NB4 (cell line): Measurements from ENCODE around the gene CHN1.

Experiments used
- DNase-seq: peaks from one replicate; pipeline ENCODE4 v3.0.0; 2010; ENCODE audit warnings: low read depth
- H3K4me3 ChIP-seq: one replicate; pipeline ENCODE4 v1.5.1; 2011; ENCODE audit warnings: mild to moderate bottlenecking, low read depth, low read length, moderate library complexity
- MAX ChIP-seq: IDR thresholded peaks from 2 replicates; pipeline ENCODE4 v1.6.1; 2011; ENCODE audit warnings: low read depth, low read length
- MYC ChIP-seq: IDR thresholded peaks from 2 replicates; pipeline ENCODE4 v1.6.1; 2011; ENCODE audit warnings: low read depth, low read length
- POLR2A ChIP-seq: IDR thresholded peaks from 2 replicates; pipeline ENCODE4 v1.6.1; 2011; ENCODE audit warnings: mild to moderate bottlenecking; ENCODE audit not compliant: insufficient read length; ENCODE audit errors: extremely low read depth
- TF ChIP-seq, protein P1 (sequence below): IDR thresholded peaks from one replicate; pipeline ENCODE4 v1.5.1; 2012; ENCODE audit warnings: low read depth, low read length

CHN1 gene

GRCh38 chr2:174839662-174840061, 165.5 kb downstream of the CHN1 start:
- DNase-seq: no peak
- H3K4me3 ChIP-seq: no peak overlapping the region
- TF ChIP-seq, protein P1, sequence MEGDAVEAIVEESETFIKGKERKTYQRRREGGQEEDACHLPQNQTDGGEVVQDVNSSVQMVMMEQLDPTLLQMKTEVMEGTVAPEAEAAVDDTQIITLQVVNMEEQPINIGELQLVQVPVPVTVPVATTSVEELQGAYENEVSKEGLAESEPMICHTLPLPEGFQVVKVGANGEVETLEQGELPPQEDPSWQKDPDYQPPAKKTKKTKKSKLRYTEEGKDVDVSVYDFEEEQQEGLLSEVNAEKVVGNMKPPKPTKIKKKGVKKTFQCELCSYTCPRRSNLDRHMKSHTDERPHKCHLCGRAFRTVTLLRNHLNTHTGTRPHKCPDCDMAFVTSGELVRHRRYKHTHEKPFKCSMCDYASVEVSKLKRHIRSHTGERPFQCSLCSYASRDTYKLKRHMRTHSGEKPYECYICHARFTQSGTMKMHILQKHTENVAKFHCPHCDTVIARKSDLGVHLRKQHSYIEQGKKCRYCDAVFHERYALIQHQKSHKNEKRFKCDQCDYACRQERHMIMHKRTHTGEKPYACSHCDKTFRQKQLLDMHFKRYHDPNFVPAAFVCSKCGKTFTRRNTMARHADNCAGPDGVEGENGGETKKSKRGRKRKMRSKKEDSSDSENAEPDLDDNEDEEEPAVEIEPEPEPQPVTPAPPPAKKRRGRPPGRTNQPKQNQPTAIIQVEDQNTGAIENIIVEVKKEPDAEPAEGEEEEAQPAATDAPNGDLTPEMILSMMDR: no peak
- TF ChIP-seq POLR2A: no peak
- TF ChIP-seq MYC: no peak
- no peak for TF ChIP-seq MAX

DNA sequence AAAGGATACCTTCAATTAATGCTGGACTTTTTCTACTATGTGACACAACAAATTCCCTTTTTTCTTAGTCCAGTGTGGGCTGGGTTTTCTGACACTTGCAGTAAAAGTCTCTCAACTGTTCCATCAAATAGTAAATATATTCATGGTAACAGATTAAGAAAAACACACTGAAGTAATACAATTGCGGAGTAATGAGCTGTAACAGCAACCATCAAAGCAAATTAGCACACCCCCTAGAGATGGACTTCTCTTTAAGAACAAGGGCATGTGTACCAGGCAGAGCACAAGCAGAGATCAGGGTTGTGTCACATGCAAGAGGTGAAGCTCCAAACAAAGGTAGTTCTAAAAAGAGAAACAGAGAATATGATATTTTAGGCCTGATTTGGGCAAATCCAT, 168.2 kb downstream of the CHN1 start:
- TF ChIP-seq POLR2A: no peak
- TF ChIP-seq, protein P1: no peak
- DNase-seq: no peak
- no peak overlapping the region for H3K4me3 ChIP-seq

DNA sequence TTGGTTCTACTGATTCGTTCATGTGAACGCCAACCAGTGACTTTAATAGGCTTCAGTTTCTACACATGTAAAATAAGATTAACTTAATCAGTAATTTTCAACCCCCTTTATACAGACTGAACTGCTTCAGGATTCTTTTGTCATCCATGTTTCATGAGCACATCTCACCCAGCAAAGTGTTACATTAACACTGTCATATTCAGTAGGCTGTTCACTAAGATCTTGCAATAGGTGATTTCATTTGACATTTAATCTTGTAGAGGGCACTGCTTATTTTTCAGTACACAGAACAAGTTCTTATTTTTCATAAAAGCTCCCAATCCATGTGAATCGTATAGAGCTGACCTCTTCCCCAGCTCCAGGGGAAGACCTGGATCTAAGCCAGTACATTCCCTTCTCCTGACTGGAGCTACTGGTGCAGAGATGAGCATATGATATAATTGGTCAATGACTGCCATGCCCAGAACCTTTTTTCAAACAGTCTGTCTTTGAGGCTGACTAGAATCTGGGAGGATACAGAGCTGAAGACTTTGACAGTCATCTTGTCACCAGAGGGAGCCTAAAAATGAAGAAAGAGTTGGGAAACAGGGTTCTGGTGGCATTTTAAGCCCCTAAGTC, 168.7 kb downstream of the CHN1 start:
- no peak for TF ChIP-seq POLR2A
- TF ChIP-seq, protein P1: no peak
- no peak for TF ChIP-seq MAX
- no peak for TF ChIP-seq MYC
- no peak for DNase-seq
- no peak overlapping the region for H3K4me3 ChIP-seq

- no peak for TF ChIP-seq MAX
- TF ChIP-seq MYC: no peak
- TF ChIP-seq, protein P1: no peak
- no peak for TF ChIP-seq POLR2A
- no peak overlapping the region for H3K4me3 ChIP-seq
- DNase-seq: peak; percentile 33
Observed at GRCh38 chr2:174835797-174836255, 169.4 kb downstream of the CHN1 start.

- H3K4me3 ChIP-seq: no peak overlapping the region
- TF ChIP-seq MYC (no peak), MAX (no peak), POLR2A (no peak)
- TF ChIP-seq, protein P1: no peak
- no peak for DNase-seq
Observed at GRCh38 chr2:174833737-174834136, 171.4 kb downstream of the CHN1 start.

GRCh38 chr2:174830561-174830960, 174.6 kb downstream of the CHN1 start:
- no peak overlapping the region for H3K4me3 ChIP-seq
- no peak for DNase-seq
- TF ChIP-seq, protein P1: no peak
- TF ChIP-seq MYC (no peak), POLR2A (no peak), MAX (no peak)
